ENCODE results near the gene ZP2.

DNA sequence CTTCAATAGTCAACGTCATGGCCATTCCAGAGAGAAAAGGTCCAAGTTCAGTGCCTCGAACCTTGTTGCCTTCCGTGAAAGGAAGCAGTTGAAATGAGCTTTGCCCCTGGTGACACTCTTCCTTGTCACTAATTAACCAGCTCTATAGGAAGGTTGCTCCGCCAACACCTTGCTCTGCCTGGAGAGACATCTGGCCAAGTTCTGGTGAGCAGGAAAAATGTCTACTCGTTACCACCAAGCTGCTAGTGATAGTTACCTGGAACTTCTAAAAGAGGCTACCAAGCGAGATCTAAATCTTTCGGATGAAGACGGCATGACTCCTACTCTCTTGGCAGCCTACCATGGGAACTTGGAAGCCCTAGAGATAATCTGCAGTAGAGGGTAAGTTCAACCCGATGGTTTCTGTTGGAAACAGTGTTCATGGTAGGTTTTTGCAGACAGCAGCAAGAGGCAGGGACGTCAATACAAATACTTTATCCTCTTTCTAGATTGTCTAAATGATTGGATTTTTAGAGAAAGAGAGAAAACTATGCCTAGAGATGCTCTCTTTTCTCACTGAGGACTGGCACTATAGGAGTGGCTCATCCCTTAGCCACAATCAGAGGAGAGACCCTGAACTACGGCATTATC lies 22.3 kb upstream of the ZP2 start, which contains the start of gene ANKS4B:
- TF ChIP-seq, protein P1, sequence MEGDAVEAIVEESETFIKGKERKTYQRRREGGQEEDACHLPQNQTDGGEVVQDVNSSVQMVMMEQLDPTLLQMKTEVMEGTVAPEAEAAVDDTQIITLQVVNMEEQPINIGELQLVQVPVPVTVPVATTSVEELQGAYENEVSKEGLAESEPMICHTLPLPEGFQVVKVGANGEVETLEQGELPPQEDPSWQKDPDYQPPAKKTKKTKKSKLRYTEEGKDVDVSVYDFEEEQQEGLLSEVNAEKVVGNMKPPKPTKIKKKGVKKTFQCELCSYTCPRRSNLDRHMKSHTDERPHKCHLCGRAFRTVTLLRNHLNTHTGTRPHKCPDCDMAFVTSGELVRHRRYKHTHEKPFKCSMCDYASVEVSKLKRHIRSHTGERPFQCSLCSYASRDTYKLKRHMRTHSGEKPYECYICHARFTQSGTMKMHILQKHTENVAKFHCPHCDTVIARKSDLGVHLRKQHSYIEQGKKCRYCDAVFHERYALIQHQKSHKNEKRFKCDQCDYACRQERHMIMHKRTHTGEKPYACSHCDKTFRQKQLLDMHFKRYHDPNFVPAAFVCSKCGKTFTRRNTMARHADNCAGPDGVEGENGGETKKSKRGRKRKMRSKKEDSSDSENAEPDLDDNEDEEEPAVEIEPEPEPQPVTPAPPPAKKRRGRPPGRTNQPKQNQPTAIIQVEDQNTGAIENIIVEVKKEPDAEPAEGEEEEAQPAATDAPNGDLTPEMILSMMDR (tag by site-specific recombination; IDR thresholded peaks at IDR 0.05): no peak
- TF ChIP-seq, protein P2, sequence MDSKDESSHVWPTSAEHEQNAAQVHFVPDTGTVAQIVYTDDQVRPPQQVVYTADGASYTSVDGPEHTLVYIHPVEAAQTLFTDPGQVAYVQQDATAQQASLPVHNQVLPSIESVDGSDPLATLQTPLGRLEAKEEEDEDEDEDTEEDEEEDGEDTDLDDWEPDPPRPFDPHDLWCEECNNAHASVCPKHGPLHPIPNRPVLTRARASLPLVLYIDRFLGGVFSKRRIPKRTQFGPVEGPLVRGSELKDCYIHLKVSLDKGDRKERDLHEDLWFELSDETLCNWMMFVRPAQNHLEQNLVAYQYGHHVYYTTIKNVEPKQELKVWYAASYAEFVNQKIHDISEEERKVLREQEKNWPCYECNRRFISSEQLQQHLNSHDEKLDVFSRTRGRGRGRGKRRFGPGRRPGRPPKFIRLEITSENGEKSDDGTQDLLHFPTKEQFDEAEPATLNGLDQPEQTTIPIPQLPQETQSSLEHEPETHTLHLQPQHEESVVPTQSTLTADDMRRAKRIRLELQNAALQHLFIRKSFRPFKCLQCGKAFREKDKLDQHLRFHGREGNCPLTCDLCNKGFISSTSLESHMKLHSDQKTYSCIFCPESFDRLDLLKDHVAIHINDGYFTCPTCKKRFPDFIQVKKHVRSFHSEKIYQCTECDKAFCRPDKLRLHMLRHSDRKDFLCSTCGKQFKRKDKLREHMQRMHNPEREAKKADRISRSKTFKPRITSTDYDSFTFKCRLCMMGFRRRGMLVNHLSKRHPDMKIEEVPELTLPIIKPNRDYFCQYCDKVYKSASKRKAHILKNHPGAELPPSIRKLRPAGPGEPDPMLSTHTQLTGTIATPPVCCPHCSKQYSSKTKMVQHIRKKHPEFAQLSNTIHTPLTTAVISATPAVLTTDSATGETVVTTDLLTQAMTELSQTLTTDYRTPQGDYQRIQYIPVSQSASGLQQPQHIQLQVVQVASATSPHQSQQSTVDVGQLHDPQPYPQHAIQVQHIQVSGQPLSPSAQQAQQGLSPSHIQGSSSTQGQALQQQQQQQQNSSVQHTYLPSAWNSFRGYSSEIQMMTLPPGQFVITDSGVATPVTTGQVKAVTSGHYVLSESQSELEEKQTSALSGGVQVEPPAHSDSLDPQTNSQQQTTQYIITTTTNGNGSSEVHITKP (tag by site-specific recombination; IDR thresholded peaks at IDR 0.05): no peak
- TF ChIP-seq TRIM28 (IDR thresholded peaks at IDR 0.05; ENCODE audit: borderline replicate concordance, low read length) (no peak), TCF7L2 (IDR thresholded peaks at IDR 0.05; ENCODE audit: borderline replicate concordance, low read depth, low read length) (no peak)

All from HEK293 (cell line).